ENCODE results near the gene PRKAG2.
A peak's percentile ranks its signal among the peaks of the same experiment; 100 is the strongest.

PRKAG2 gene

DNA sequence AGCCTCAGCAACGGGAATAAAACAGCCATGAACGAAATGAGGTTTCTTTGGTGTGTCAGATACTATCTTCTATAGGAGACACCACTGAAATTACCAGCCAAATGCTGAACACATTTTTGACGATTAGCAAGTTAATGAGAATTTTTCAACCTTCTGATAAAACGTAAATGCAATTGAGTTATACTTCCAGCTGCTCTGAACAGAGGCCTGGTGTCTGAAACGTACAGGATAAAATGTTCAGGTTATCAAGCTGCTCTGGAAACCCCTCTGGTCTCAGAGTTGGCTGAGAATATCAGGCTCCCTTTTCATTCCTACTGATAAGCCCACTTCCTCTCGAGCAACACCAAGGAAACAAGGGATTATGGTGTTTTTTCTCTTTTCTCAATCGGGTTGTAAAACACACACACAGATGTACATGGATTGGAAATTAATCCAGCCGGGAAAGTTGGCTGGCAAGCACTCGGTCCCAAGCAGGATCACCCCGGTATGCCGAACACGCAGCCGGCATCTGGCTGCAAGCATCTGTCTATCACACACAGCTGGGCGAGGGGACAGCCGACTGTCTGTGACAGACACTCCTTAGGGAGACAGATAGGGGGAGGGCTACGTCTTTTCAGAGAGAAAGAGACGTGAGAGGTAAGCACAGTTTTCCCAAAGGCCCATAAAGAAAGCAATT lies 171.8 kb downstream of the PRKAG2 start:
- no peaks in the 10 kb centered on the region for H3K27me3 ChIP-seq (replicated peaks)
- DNase-seq = no peak
- TF ChIP-seq, protein P1, sequence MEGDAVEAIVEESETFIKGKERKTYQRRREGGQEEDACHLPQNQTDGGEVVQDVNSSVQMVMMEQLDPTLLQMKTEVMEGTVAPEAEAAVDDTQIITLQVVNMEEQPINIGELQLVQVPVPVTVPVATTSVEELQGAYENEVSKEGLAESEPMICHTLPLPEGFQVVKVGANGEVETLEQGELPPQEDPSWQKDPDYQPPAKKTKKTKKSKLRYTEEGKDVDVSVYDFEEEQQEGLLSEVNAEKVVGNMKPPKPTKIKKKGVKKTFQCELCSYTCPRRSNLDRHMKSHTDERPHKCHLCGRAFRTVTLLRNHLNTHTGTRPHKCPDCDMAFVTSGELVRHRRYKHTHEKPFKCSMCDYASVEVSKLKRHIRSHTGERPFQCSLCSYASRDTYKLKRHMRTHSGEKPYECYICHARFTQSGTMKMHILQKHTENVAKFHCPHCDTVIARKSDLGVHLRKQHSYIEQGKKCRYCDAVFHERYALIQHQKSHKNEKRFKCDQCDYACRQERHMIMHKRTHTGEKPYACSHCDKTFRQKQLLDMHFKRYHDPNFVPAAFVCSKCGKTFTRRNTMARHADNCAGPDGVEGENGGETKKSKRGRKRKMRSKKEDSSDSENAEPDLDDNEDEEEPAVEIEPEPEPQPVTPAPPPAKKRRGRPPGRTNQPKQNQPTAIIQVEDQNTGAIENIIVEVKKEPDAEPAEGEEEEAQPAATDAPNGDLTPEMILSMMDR (IDR thresholded peaks at IDR 0.05; ENCODE audit: low read depth, low read length, missing control alignments) = no peak
- H3K4me3 ChIP-seq (ENCODE audit: low read depth, low read length) = no peak overlapping the region
- no peak overlapping the region for H3K27ac ChIP-seq
- in situ Hi-C loops (cut with HindIII; ENCODE audit: low pct_ligation_motif_present, low sequenced_read_pairs) = no loop called here
- peaks cover 2% of the 10 kb centered on the region for H3K36me3 ChIP-seq (replicated peaks)

DNA sequence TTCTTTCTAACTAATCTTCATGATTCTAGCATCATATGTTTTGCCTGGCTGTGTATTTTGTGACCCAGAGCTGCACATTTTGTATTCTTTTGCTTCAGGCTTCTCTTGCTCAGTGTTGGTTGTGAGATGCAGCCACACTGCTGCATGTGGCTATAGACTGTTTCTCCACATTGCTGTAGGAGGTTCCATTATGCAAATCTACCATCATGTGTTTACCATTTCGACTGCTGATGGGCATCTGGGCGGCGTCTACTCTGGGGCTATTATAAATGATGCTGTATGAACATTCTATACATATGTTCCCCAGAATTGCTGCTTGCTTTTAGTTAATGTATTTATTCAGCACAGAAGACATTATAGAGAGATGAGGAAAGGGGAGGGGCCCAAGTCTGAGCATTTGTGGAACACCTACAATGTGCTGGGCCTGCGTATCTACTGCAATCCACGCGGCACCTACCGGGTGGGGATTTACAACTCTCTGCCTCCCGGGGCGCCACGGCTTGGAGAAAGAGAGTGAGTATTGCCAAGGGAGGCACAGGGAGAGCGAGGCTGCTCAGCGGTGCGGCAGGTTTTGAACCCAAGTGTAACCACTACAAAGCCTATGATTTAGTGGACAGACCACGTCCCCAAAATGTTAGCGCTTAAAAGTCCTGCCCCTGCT lies 172.5 kb downstream of the PRKAG2 start:
- no peaks in the 10 kb centered on the region for H3K27me3 ChIP-seq (replicated peaks)
- in situ Hi-C loops (cut with HindIII; ENCODE audit: low pct_ligation_motif_present, low sequenced_read_pairs) = no loop called here
- H3K27ac ChIP-seq = no peak overlapping the region
- peaks cover 2% of the 10 kb centered on the region for H3K36me3 ChIP-seq (replicated peaks)
- H3K4me3 ChIP-seq (ENCODE audit: low read depth, low read length) = no peak overlapping the region
- no peak for DNase-seq
- TF ChIP-seq, protein P1 (IDR thresholded peaks at IDR 0.05; ENCODE audit: low read depth, low read length, missing control alignments) = no peak

DNA sequence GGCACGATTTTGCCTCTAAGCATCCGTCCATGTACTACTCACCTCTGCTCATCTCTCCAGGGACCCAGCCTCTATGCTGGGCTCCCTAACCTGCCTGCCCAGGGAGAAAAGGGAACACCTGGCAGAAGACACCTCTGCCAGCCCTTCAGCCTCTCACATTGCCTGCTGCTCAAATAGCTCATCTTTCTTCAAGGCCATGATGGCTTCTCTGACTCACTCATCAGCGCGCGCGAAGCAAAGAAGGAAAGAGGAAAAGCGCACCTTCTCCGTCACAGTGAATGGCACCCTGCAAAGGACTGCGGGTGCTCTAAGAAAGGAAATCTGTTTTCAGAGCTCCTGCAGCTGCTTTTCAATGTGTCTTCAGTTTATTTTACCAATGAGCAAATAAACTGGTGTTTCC lies 174.0 kb downstream of the PRKAG2 start:
- H3K27ac ChIP-seq = no peak overlapping the region
- DNase-seq = no peak
- no peaks in the 10 kb centered on the region for H3K36me3 ChIP-seq (replicated peaks)
- H3K4me3 ChIP-seq (ENCODE audit: low read depth, low read length) = no peak overlapping the region
- in situ Hi-C loops (cut with HindIII; ENCODE audit: low pct_ligation_motif_present, low sequenced_read_pairs) = no loop called here
- TF ChIP-seq, protein P1 (IDR thresholded peaks at IDR 0.05; ENCODE audit: low read depth, low read length, missing control alignments) = no peak
- H3K27me3 ChIP-seq (replicated peaks) = no peaks in the 10 kb centered on the region

DNA sequence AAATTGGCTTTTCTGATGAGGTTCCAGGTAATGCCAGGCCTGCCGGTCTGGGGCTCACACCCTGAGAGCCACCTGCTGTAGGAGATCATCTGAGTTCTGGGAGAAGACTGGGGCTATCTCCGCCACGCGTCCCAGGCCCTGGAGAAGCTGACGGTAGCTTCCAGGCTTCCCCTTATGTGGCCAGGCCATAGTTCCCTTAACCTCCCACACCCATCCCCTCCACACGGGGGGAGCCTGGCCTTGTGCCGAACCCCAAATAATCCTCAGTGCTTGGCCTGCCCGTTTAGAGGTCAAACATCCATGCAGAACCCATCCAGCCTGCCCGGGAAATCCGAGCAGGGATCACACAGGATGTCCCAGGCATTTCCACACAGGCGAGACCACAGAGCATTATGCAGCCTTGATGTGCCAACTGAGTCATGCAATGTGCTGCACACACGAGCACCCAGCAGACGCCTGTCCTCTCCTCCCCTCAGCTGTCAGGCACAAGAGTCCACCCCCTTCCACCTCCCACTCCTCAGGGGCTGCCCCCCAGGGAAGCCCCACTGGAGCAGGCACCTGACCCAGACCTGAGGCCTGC lies 176.2 kb downstream of the PRKAG2 start:
- in situ Hi-C loops (cut with HindIII; ENCODE audit: low pct_ligation_motif_present, low sequenced_read_pairs) = no loop called here
- H3K4me3 ChIP-seq (ENCODE audit: low read depth, low read length) = no peak overlapping the region
- no peaks in the 10 kb centered on the region for H3K27me3 ChIP-seq (replicated peaks)
- DNase-seq = peak; percentile 53
- no peak overlapping the region for H3K27ac ChIP-seq
- no peaks in the 10 kb centered on the region for H3K36me3 ChIP-seq (replicated peaks)
- TF ChIP-seq, protein P1 (IDR thresholded peaks at IDR 0.05; ENCODE audit: low read depth, low read length, missing control alignments) = no peak

DNA sequence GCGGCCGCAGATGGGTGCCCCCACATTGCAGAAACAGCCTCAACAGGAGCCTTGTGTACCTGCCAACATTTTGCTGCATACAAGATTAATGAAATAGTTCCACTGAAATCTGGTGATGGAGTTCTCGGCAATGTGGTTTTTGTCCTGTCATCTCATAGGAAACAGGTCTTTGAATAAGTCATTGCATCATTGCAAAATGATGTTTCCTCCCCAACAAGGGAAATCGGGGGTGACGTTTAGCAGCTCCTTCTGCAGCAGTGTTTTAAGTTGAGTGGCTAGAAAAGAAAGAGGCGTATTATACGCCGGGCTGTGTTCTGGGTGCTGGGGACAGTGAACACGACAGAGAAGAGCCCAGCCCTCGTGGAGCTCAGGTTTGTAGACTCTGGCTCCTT lies 177.0 kb downstream of the PRKAG2 start:
- TF ChIP-seq, protein P1 (IDR thresholded peaks at IDR 0.05; ENCODE audit: low read depth, low read length, missing control alignments) = no peak
- Histone ChIP-seq H3K27ac (peak overlapping the region; percentile 83), H3K36me3 (replicated peaks) (no peaks in the 10 kb centered on the region), H3K27me3 (replicated peaks) (no peaks in the 10 kb centered on the region), H3K4me3 (ENCODE audit: low read depth, low read length) (no peak overlapping the region)
- DNase-seq = no peak
- in situ Hi-C loops (cut with HindIII; ENCODE audit: low pct_ligation_motif_present, low sequenced_read_pairs) = no loop called here

Data from brain microvascular endothelial cell (primary cell).